SK-N-SH treated with all-trans-retinoic acid at 6 μM for 48 hours (cell line): Measurements from ENCODE around the gene PNPO.

Experiments used
- ATAC-seq: fragments of 200-7000 bp; cut with Tn5 transposase; 3 replicates; pipeline ENCODE4 v1.9.1; 2020; ENCODE audit warnings: mild to moderate bottlenecking, moderate library complexity
- ARNTL ChIP-seq: fragments of 450-650 bp; formaldehyde crosslinking; IDR thresholded peaks from 2 replicates; pipeline ENCODE4 v1.5.0; 2020; ENCODE audit warnings: low read depth, mild to moderate bottlenecking, moderate library complexity, borderline replicate concordance
- BACH2 ChIP-seq: fragments of 250-450 bp; sonication (Bioruptor Pico); IDR thresholded peaks from 2 replicates; pipeline ENCODE4 v1.9.0; 2021; ENCODE audit warnings: mild to moderate bottlenecking, borderline replicate concordance
- CSDC2 ChIP-seq: fragments of 250-450 bp; sonication (Bioruptor Pico); IDR thresholded peaks from 2 replicates; pipeline ENCODE4 v1.5.0; 2020; ENCODE audit warnings: mild to moderate bottlenecking, moderate library complexity
- ESRRG ChIP-seq: fragments of 250-450 bp; sonication (Bioruptor Pico); IDR thresholded peaks from 2 replicates; pipeline ENCODE4 v1.6.1; 2021; ENCODE audit warnings: mild to moderate bottlenecking
- OSR1 ChIP-seq: fragments of 250-450 bp; sonication (Bioruptor Pico); IDR thresholded peaks from 2 replicates; pipeline ENCODE4 v1.8.0; 2022; ENCODE audit warnings: moderate library complexity, mild to moderate bottlenecking, inconsistent platforms
- PPARA ChIP-seq: fragments of 250-450 bp; sonication (Bioruptor Pico); IDR thresholded peaks from 2 replicates; pipeline ENCODE4 v1.5.0; 2020; ENCODE audit warnings: mild to moderate bottlenecking, borderline replicate concordance
- RARB ChIP-seq: fragments of 250-450 bp; sonication (Bioruptor Pico); IDR thresholded peaks from 2 replicates; pipeline ENCODE4 v1.8.0; 2021; ENCODE audit warnings: mild to moderate bottlenecking, moderate library complexity
- SNAI2 ChIP-seq: fragments of 250-450 bp; sonication (Bioruptor Pico); IDR thresholded peaks from 2 replicates; pipeline ENCODE4 v1.5.0; 2020; ENCODE audit warnings: mild to moderate bottlenecking, moderate library complexity
- TCF4 ChIP-seq: fragments of 250-450 bp; sonication (Bioruptor Pico); IDR thresholded peaks from 2 replicates; pipeline ENCODE4 v1.8.0; 2021; ENCODE audit warnings: mild to moderate bottlenecking, moderate library complexity, borderline replicate concordance
- TOX ChIP-seq: fragments of 250-450 bp; sonication (Bioruptor Pico); IDR thresholded peaks from 2 replicates; pipeline ENCODE4 v1.8.0; 2021; ENCODE audit warnings: mild to moderate bottlenecking, moderate library complexity, borderline replicate concordance
- ZC3H10 ChIP-seq: fragments of 250-450 bp; sonication (Bioruptor Pico); IDR thresholded peaks from 2 replicates; pipeline ENCODE4 v1.5.1; 2021; ENCODE audit warnings: mild to moderate bottlenecking, moderate library complexity
- ZFP3 ChIP-seq: fragments of 250-450 bp; sonication (Bioruptor Pico); IDR thresholded peaks from 2 replicates; pipeline ENCODE4 v1.5.0; 2020; ENCODE audit warnings: mild to moderate bottlenecking, moderate library complexity
- ZNF565 ChIP-seq: fragments of 450-650 bp; formaldehyde crosslinking; conservative IDR thresholded peaks from 2 replicates; pipeline ENCODE4 v1.5.0; 2020; ENCODE audit warnings: low read depth, mild to moderate bottlenecking, moderate library complexity
- TF ChIP-seq, protein P1 (sequence below): fragments of 250-450 bp; sonication (Bioruptor Pico); IDR thresholded peaks from 2 replicates; pipeline ENCODE4 v1.8.0; 2020; ENCODE audit warnings: mild to moderate bottlenecking, moderate library complexity, borderline replicate concordance
- TF ChIP-seq, protein P2 (sequence below): fragments of 250-450 bp; sonication (Bioruptor Pico); IDR thresholded peaks from 2 replicates; pipeline ENCODE4 v1.5.0; 2020; ENCODE audit warnings: mild to moderate bottlenecking, moderate library complexity

Gene PNPO

DNA sequence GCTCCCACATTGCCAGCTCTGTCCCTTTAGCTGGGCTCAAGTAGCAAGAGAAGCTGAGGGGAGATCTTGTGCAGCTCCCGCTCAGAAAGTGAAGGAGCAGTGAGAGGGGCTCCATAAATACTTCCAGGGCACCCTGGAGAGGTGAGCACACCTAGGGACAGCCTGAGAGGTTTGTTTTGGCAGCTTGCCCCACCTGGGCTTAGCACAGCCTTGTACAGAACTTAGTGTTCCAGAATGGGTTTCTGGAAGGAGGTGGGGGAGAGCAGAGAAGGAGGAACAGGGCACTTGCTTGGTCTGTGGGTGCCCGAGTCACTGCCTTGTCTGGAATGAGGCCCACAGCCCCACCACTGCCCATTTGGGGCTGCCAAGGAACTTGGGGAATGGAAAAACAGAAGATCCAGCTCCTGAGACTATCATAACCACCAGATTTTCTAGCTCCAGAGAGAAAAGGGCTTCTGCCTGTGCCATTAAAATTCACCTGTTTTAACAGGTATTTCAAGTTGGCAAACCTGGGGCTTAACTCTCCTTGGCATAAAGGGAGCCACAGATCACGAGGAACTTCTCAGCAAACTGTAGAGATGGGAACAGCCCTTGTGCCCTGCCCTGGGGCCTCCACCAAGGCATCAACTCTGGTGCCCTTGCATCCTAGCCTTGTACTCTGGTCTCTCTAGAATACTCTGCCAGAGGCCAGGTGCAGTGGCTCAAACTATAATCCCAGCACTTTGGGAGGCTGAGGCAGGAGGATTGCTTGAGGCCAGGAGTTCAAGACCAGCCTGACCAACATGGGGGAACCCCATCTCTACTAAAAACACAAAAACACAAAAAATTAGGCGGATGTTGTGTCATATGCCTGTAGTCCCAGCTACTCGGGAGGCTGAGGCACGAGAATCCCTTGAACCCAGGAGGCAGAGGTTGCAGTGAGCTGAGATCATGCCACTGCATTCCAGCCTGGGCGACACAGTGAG is 14.4 kb downstream of the PNPO start:
- no peak for ATAC-seq
- TF ChIP-seq, protein P1, sequence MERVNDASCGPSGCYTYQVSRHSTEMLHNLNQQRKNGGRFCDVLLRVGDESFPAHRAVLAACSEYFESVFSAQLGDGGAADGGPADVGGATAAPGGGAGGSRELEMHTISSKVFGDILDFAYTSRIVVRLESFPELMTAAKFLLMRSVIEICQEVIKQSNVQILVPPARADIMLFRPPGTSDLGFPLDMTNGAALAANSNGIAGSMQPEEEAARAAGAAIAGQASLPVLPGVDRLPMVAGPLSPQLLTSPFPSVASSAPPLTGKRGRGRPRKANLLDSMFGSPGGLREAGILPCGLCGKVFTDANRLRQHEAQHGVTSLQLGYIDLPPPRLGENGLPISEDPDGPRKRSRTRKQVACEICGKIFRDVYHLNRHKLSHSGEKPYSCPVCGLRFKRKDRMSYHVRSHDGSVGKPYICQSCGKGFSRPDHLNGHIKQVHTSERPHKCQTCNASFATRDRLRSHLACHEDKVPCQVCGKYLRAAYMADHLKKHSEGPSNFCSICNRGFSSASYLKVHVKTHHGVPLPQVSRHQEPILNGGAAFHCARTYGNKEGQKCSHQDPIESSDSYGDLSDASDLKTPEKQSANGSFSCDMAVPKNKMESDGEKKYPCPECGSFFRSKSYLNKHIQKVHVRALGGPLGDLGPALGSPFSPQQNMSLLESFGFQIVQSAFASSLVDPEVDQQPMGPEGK (CRISPR knock-in tag): no peak
- TF ChIP-seq ZFP3 (CRISPR knock-in tag) (no peak), BACH2 (no peak), SNAI2 (no peak), CSDC2 (CRISPR knock-in tag) (no peak)
- TF ChIP-seq, all 23 proteins: peak for 0

DNA sequence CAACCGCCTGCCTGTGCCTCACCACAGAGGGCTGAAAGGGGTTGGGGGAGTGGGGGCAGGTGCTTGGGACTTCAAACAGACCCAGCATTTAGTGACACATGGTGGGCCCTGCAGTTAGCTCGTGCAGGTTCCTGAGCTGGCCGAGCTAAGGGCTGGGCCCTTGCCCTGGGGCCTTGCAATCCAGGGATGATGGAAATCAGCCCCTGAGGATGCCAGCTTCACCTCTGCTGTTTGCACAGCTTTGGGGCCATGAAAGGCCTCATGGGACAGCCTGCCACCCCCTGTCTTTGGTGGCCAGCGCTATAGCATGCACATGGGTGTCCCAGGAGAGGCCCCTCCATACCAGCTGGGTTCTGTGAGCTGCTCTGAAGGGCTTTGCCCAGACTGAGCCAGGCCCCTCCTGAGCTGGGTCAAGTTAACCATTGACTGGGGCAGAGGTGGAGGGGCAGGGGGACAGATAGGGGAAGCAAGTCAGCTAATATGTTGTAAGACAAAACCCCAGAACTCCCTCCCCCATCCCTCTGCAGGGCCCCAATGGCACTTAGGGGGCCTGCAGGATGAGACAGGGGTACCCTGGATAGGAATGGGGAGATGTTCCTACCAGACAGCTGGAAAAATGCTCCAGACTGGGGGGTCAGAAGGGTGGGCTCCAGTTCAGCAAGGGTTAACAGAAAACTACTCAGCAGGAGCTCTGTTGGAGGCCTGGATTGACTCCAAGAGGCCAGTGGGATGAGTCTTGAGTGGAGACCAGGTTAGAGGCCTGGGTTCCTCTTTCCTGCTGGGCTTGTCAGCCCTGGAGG is 15.6 kb downstream of the PNPO start:
- ATAC-seq: no peak

DNA sequence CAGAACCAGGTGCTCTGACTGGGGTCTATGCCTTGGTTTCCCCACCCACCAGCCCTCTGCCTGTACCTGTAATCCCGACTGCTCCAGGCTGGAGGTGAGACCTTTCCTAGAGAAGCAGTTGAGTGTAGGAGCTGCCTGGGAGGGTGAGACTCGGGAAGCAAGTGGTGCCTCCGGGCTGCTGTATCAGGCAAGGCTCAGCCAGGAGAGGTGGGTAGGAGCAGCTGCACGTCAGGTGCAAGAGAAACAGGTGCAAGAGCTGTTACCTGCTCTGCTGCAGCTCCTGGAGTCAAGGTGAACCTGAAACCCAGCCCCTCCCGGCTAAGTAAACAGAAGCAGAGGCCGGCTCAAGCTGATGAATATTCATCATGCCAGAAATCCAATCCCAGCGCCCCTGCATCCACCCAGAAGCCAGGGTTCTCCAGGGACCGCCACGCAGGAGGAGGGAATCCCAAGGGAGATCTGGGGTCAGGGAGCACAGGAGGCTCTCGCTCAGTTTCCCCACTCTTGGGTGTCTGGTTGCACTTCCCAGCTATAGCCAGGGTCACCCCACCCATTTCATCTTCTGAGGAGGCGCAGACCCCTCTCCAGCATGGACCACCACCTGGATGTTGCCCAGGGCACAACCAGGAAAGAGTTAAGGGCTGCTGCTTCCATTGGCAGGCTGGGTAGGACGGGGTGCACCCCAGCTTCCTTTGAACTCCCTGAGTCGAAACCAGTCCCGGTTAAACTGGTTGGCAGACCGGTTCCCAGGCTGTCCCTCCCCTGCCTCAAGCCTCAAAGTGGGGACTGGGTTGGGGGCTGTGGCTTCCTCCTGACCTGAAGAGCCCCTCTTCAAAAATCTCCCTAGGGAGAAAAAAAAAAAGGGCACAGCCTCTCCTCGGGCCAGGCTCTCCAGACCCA is 16.5 kb downstream of the PNPO start, which contains the start of gene PRR15L:
PRR15L (minus strand) TSS at position 293 of the 900 bp plus-strand sequence. CDS start 4,649 bp downstream, outside the sequence.
- no peak for ATAC-seq
- TF ChIP-seq, protein P2, sequence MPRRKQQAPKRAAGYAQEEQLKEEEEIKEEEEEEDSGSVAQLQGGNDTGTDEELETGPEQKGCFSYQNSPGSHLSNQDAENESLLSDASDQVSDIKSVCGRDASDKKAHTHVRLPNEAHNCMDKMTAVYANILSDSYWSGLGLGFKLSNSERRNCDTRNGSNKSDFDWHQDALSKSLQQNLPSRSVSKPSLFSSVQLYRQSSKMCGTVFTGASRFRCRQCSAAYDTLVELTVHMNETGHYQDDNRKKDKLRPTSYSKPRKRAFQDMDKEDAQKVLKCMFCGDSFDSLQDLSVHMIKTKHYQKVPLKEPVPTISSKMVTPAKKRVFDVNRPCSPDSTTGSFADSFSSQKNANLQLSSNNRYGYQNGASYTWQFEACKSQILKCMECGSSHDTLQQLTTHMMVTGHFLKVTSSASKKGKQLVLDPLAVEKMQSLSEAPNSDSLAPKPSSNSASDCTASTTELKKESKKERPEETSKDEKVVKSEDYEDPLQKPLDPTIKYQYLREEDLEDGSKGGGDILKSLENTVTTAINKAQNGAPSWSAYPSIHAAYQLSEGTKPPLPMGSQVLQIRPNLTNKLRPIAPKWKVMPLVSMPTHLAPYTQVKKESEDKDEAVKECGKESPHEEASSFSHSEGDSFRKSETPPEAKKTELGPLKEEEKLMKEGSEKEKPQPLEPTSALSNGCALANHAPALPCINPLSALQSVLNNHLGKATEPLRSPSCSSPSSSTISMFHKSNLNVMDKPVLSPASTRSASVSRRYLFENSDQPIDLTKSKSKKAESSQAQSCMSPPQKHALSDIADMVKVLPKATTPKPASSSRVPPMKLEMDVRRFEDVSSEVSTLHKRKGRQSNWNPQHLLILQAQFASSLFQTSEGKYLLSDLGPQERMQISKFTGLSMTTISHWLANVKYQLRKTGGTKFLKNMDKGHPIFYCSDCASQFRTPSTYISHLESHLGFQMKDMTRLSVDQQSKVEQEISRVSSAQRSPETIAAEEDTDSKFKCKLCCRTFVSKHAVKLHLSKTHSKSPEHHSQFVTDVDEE (CRISPR knock-in tag): no peak
- TF ChIP-seq PPARA: no peak
- no peak for TF ChIP-seq TOX (CRISPR knock-in tag)
- TF ChIP-seq TCF4 (CRISPR knock-in tag): no peak
- no peak for TF ChIP-seq ZNF565 (CRISPR knock-in tag)

More for the DNA sequence above, 15.6 kb downstream of the PNPO start:
- no peak for TF ChIP-seq ESRRG (CRISPR knock-in tag)
- TF ChIP-seq BACH2: no peak
- no peak for TF ChIP-seq ARNTL (CRISPR knock-in tag)
- TF ChIP-seq TCF4 (CRISPR knock-in tag): no peak
- TF ChIP-seq, protein P2 (CRISPR knock-in tag): no peak
- TF ChIP-seq ZNF565 (CRISPR knock-in tag): no peak
- no peak for TF ChIP-seq RARB (CRISPR knock-in tag)
- no peak for TF ChIP-seq OSR1 (CRISPR knock-in tag)
- TF ChIP-seq ZC3H10 (CRISPR knock-in tag): no peak
- no peak for TF ChIP-seq PPARA
